Progenitor cell of endocrine pancreas (in vitro differentiated cells): ENCODE results near the gene CTRL. TPM values are rescaled to one million over a fixed set of nuclear protein-coding genes. Genes with fewer than 3 reads are reported as not detected.
"Not testable (repeated sequence)": the region's sequence is repeated elsewhere in the genome, so short reads cannot be mapped to it uniquely, and the experiment has no call there.

Experiments
- DNase-seq: peaks from one replicate; pipeline ENCODE4 v3.0.0; 2021; ENCODE audit warnings: low spot score; ENCODE audit not compliant: unreplicated experiment
- H3K27ac Mint-ChIP-seq: 2 replicates; pipeline ENCODE4 v1.8.0; 2021; ENCODE audit warnings: mild to moderate bottlenecking, moderate library complexity, mixed read lengths
- H3K27me3 Mint-ChIP-seq: 2 replicates; pipeline ENCODE4 v1.8.0; 2021; ENCODE audit warnings: mixed read lengths
- H3K36me3 Mint-ChIP-seq: 2 replicates; pipeline ENCODE4 v1.8.0; 2022; ENCODE audit warnings: mixed read lengths; ENCODE audit not compliant: insufficient read depth
- H3K4me1 Mint-ChIP-seq: 2 replicates; pipeline ENCODE4 v1.8.0; 2021; ENCODE audit warnings: low read depth, mixed read lengths
- H3K4me3 Mint-ChIP-seq: 2 replicates; pipeline ENCODE4 v1.8.0; 2021; ENCODE audit warnings: low read depth, mild to moderate bottlenecking, moderate library complexity, mixed read lengths
- H3K9me3 Mint-ChIP-seq: 2 replicates; pipeline ENCODE4 v1.8.0; 2021; ENCODE audit warnings: low read depth, mixed read lengths
- CTCF ChIP-seq: fragments of 200-600 bp; sonication (generic); IDR thresholded peaks from one replicate; pipeline ENCODE4 v1.5.0; 2021; ENCODE audit warnings: antibody characterized with exemption, mild to moderate bottlenecking; ENCODE audit not compliant: unreplicated experiment
- total RNA-seq: library from RNA; stranded (reverse); gene quantifications from 2 replicates; pipeline ENCODE4 v1.2.1, GENCODE V29; 2021

Gene CTRL
- total RNA-seq, 1 donor from 2014 or later, result 0.57 TPM

GRCh38 chr16:67941469-67942199 is 10.0 kb upstream of the CTRL start:
- Mint-ChIP-seq H3K27me3 (no peaks in the 10 kb centered on the region), H3K4me1 (peaks cover 13% of the 10 kb centered on the region), H3K27ac (no peak overlapping the region), H3K9me3 (no peaks in the 10 kb centered on the region), H3K4me3 (no peak overlapping the region), H3K36me3 (peaks cover 2% of the 10 kb centered on the region)
- no peak for DNase-seq
- no peak for TF ChIP-seq CTCF

DNA sequence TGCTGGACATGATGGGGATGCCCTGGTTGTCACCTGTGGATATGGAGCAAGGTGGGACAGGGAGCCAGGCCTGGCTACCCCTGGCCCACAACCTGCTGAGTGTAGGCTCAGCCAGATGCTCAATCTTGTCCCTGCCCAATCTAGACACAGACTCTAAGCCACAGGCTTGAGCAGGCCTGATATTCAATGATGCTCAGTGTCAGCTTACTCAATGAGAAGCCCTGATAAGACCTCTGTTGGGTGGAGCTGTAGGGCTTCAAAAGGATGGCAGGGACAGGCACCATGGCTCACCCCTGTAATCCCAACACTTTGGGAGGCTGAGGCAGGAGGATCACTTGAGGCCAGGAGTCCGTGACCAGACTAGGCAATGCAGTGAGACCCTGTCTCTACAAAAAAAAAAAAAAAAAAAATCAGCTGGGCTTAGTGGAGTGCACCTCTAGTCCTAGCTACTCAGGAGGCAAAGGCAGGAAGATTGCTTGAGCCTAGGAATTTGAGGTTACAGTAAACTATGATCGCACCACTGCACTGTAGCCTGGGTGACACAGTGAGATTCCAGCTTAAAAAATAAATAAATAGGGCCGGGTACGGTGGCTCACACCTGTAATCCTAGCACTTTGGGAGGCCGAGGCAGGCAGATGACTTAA is 8.9 kb upstream of the CTRL start:
- H3K4me3 Mint-ChIP-seq, result no peak overlapping the region
- no peaks in the 10 kb centered on the region for H3K9me3 Mint-ChIP-seq
- H3K36me3 Mint-ChIP-seq, result peaks cover 2% of the 10 kb centered on the region
- H3K27me3 Mint-ChIP-seq, result no peaks in the 10 kb centered on the region
- H3K4me1 Mint-ChIP-seq, result peaks cover 13% of the 10 kb centered on the region
- TF ChIP-seq CTCF, result no peak
- no peak overlapping the region for H3K27ac Mint-ChIP-seq
- no peak for DNase-seq

DNA sequence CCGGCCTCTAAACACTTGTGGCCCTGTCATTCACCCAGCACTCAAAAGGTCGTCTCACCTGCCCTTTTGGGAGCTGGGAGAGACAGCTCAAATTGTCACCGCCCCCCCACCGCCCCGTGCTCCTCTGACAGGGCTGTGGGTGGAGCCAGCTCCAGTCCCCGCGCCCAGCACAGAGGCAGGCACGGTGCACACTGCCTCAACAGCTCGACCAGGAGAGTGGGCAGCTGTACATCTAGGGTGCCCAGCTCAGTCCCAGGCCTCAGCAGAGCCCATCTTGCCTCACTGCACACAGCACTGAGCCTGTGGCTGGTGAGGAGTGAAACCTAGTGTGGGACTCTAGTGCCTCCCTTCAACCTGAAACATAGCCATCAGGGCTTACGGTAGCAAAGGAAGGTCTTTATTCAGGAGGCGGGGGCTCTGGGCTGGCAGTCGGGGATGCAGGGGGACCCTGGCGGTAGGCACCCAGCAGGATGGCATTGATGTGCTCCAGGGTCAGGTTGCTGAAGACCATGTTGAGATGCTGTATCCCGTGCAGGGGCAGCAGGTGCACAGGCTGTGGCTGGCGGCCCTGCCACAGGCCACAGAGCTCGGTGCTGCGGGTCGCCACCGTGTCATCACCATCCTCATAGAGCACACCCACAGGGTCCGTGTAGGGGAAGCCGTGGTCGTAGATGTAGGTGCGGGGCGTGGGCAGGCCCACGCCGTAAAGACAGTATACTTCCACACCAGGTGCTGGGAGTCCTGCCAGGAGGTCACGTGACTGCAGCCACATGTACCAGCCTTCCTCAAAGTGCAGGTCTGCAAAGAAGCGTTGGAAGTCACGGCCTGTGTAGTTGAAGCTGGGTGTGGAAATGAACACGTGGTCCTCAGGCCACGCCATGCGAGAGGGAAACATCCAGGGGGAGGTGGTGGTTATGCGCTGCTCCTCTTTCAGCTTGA is 8.1 kb upstream of the CTRL start:
- H3K4me3 Mint-ChIP-seq, result no peak overlapping the region
- H3K4me1 Mint-ChIP-seq, result peaks cover 19% of the 10 kb centered on the region
- H3K27me3 Mint-ChIP-seq, result peaks cover 3% of the 10 kb centered on the region
- no peak for DNase-seq
- no peak overlapping the region for H3K27ac Mint-ChIP-seq
- TF ChIP-seq CTCF, result no peak
- no peaks in the 10 kb centered on the region for H3K9me3 Mint-ChIP-seq
- peaks cover 3% of the 10 kb centered on the region for H3K36me3 Mint-ChIP-seq

DNA sequence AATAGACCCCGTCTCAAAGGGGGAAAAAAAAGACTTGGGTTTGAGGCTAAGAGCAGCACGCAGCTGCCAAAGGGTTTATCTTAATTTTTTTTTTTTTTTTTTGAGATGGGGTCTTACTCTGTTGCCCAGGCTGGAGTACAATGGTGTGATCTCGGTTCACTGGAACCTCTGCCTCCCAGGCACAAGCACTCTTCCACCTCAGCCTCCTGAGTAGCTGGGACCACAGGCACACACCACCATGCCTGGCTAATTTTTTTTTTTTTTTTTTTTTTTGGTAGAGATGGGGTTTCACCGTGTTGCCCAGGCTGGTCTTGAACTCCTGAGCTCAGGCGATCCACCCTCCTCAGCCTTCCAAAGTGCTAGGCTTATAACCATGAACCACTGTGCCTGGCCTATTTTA is 6.1 kb upstream of the CTRL start:
- not testable (repeated sequence) for H3K36me3 Mint-ChIP-seq, H3K9me3 Mint-ChIP-seq, DNase-seq, H3K27ac Mint-ChIP-seq, H3K27me3 Mint-ChIP-seq
- peak overlapping the region; percentile 96 for H3K4me3 Mint-ChIP-seq
- peaks cover 16% of the 10 kb centered on the region for H3K4me1 Mint-ChIP-seq

GRCh38 chr16:67936880-67937605 is 5.4 kb upstream of the CTRL start:
- H3K9me3 Mint-ChIP-seq, result no peaks in the 10 kb centered on the region
- no peak for DNase-seq
- peak overlapping the region; percentile 96 for H3K4me3 Mint-ChIP-seq
- no peak for TF ChIP-seq CTCF
- peak overlapping the region; percentile 99 for H3K27ac Mint-ChIP-seq
- H3K4me1 Mint-ChIP-seq, result peaks cover 15% of the 10 kb centered on the region
- peaks cover 3% of the 10 kb centered on the region for H3K27me3 Mint-ChIP-seq
- H3K36me3 Mint-ChIP-seq, result peaks cover 3% of the 10 kb centered on the region
